HG03045 (cell line): ENCODE data around the gene MYO5C.

ENCODE experiments used
- ATAC-seq: cut with Tn5 transposase; IDR thresholded peaks from one replicate; pipeline ENCODE4 v1.9.1; 2021; ENCODE audit warnings: mild to moderate bottlenecking, moderate library complexity; ENCODE audit not compliant: unreplicated experiment

The MYO5C gene

GRCh38 chr15:52153900-52154895 is 141.4 kb downstream of the MYO5C start:
- no peak for ATAC-seq

GRCh38 chr15:52151353-52151752 is 144.3 kb downstream of the MYO5C start:
- no peak for ATAC-seq

- no peak for ATAC-seq
Measured at GRCh38 chr15:52150871-52151270, 144.7 kb downstream of the MYO5C start.

GRCh38 chr15:52150043-52150825 is 145.4 kb downstream of the MYO5C start:
- ATAC-seq, result no peak

- ATAC-seq, result no peak
Measured at GRCh38 chr15:52148403-52148802, 147.2 kb downstream of the MYO5C start.

- ATAC-seq, result no peak
Measured at GRCh38 chr15:52146776-52147175, 148.8 kb downstream of the MYO5C start.

GRCh38 chr15:52146261-52146660 is 149.3 kb downstream of the MYO5C start:
- no peak for ATAC-seq

GRCh38 chr15:52144656-52145178 is 150.9 kb downstream of the MYO5C start:
- ATAC-seq, result no peak

- no peak for ATAC-seq
Measured at GRCh38 chr15:52143873-52144272, 151.7 kb downstream of the MYO5C start.
